Hematopoietic multipotent progenitor cell (in vitro differentiated cells): ENCODE measurements around the gene SCMH1. TPM values are rescaled to one million over a fixed set of nuclear protein-coding genes. Genes with fewer than 3 reads are reported as not detected.
"Not testable (repeated sequence)": the region's sequence is repeated elsewhere in the genome, so short reads cannot be mapped to it uniquely, and the experiment has no call there.

Experiments
- DNase-seq, 3 donors: peaks; one replicate each; pipeline ENCODE4 v3.0.0-alpha.2; 2011 to 2015; ENCODE audit warnings: low read depth in 2 of 3, low spot score in 2 of 3
- total RNA-seq: library from RNA; depleted of rRNA; stranded (reverse); fragments of >200 nt; gene quantifications from one replicate; pipeline ENCODE4 v1.2.3, GENCODE V29; 2012

SCMH1 gene
- total RNA-seq, 1 donor: 39.3 TPM

GRCh38 chr1:41158147-41158875 is 83.8 kb downstream of the SCMH1 start:
- DNase-seq: peak in 1 of 3 donors; percentile 11

GRCh38 chr1:41155105-41155504 is 87.0 kb downstream of the SCMH1 start:
- no peak for DNase-seq

GRCh38 chr1:41153750-41154274 is 88.3 kb downstream of the SCMH1 start:
- DNase-seq: no peak

- DNase-seq: no peak
Measured at GRCh38 chr1:41152622-41153044, 89.5 kb downstream of the SCMH1 start.

GRCh38 chr1:41151846-41152245 is 90.3 kb downstream of the SCMH1 start:
- DNase-seq: no peak

- no peak for DNase-seq
Measured at GRCh38 chr1:41149570-41149969, 92.5 kb downstream of the SCMH1 start.

GRCh38 chr1:41144285-41144684 is 97.8 kb downstream of the SCMH1 start:
- no peak for DNase-seq

- no peak for DNase-seq
Measured at GRCh38 chr1:41138549-41138948, 103.6 kb downstream of the SCMH1 start.

GRCh38 chr1:41135196-41135947 is 106.7 kb downstream of the SCMH1 start:
- no peak for DNase-seq

GRCh38 chr1:41134325-41134724 is 107.8 kb downstream of the SCMH1 start:
- DNase-seq: not testable (repeated sequence)

GRCh38 chr1:41122851-41123518 is 119.1 kb downstream of the SCMH1 start:
- DNase-seq: peak in 2 of 3 donors; percentile 9 to 11

- no peak for DNase-seq
Measured at GRCh38 chr1:41122148-41122547, 120.0 kb downstream of the SCMH1 start.

GRCh38 chr1:41118645-41119044 is 123.5 kb downstream of the SCMH1 start:
- no peak for DNase-seq

- DNase-seq: not testable (repeated sequence)
Measured at GRCh38 chr1:41117241-41117640, 124.9 kb downstream of the SCMH1 start.

GRCh38 chr1:41110736-41111135 is 131.4 kb downstream of the SCMH1 start:
- DNase-seq: no peak

GRCh38 chr1:41110286-41110685 is 131.8 kb downstream of the SCMH1 start:
- DNase-seq: no peak

- DNase-seq: no peak
Measured at GRCh38 chr1:41109310-41110197, 132.6 kb downstream of the SCMH1 start.

- no peak for DNase-seq
Measured at GRCh38 chr1:41108696-41109275, 133.3 kb downstream of the SCMH1 start.

- DNase-seq: no peak
Measured at GRCh38 chr1:41103766-41104165, 138.3 kb downstream of the SCMH1 start.

- DNase-seq: no peak
Measured at GRCh38 chr1:41102653-41103052, 139.5 kb downstream of the SCMH1 start.
